K562 (cell line): ENCODE measurements around the gene TRIOBP. TPM values are rescaled to one million over a fixed set of nuclear protein-coding genes. Genes with fewer than 3 reads are reported as not detected.

ENCODE experiments used
- ATAC-seq: fragments of 200-7000 bp; cut with Tn5 transposase; 3 replicates; pipeline ENCODE4 v1.9.1; 2020; ENCODE audit warnings: moderate library complexity
- BruUV-seq: library from RNA; stranded (reverse); fragments of 400-500 nt; replicated peaks from 2 replicates; lab custom pipeline; 2021; lab: Mats Ljungman, UMichigan
- CTCF ChIA-PET: fragments of 300-600 bp; formaldehyde crosslinking; extraction: SDS; loops from one replicate; lab custom pipeline; 2021; ENCODE audit warnings: low intra/inter-chr PET ratio; lab: Yijun Ruan, JAX
- POLR2A ChIA-PET: fragments of 300-600, 350-650 bp; sonication (Branson Sonifier 250); formaldehyde crosslinking; extraction: SDS; loops from one replicate; lab custom pipeline; 2021; ENCODE audit warnings: antibody characterized with exemption, inconsistent platforms; lab: Yijun Ruan, JAX
- DNase-seq, 4 experiments: peaks; one replicate each; pipeline versions ENCODE4 v3.0.0 to v3.0.0-alpha.2; 2011 to 2018; ENCODE audit warnings: low spot score in 3 of 4, mixed read lengths in 3 of 4; ENCODE audit errors: extremely low read depth in 1 of 4
- FAIRE-seq: peaks from 2 replicates; lab custom pipeline; 2011; peaks lifted over from hg19 to GRCh38; lab: Jason Lieb, UNC
- H2AFZ ChIP-seq: 2 replicates; pipeline ENCODE4 v1.6.0; 2011; ENCODE audit warnings: low read depth, low read length, control low read depth, inconsistent platforms
- H3K27ac ChIP-seq: fragments of 200-600 bp; 3 replicates; pipeline ENCODE4 v1.8.0; 2011; ENCODE audit warnings: low read depth, mild to moderate bottlenecking, control low read depth, inconsistent platforms, low read length, moderate library complexity, mixed read lengths; ENCODE audit errors: extremely low read depth
- H3K27me3 ChIP-seq, 2 experiments: fragments of 300-600 bp in 1 of 2; 2 replicates in 1 of 2; 3 replicates in 1 of 2; pipeline versions ENCODE4 v1.6.0 to v1.8.0; 2011; ENCODE audit warnings: inconsistent platforms in 2 of 2, low read length in 2 of 2, mild to moderate bottlenecking in 1 of 2, mixed read lengths in 1 of 2, moderate library complexity in 1 of 2; ENCODE audit not compliant: control insufficient read depth in 2 of 2, insufficient read depth in 2 of 2
- H3K36me3 ChIP-seq: fragments of 300-600 bp; 3 replicates; pipeline ENCODE4 v1.8.0; 2011; ENCODE audit warnings: mild to moderate bottlenecking, low read length, inconsistent platforms; ENCODE audit not compliant: control insufficient read depth, insufficient read depth
- H3K4me1 ChIP-seq, 2 experiments: fragments of 200-600 bp in 1 of 2; replicated peaks in 1 of 2; 2 replicates in 1 of 2; 3 replicates in 1 of 2; pipeline versions ENCODE4 v1.5.1 to v1.8.0; 2011; ENCODE audit warnings: inconsistent platforms in 2 of 2, low read length in 2 of 2, mild to moderate bottlenecking in 1 of 2, mixed read lengths in 1 of 2, moderate library complexity in 1 of 2; ENCODE audit not compliant: control insufficient read depth in 2 of 2, insufficient read depth in 2 of 2
- H3K4me2 ChIP-seq: 2 replicates; pipeline ENCODE4 v1.6.1; 2011; ENCODE audit warnings: low read length, control low read depth, inconsistent platforms, mixed read lengths; ENCODE audit not compliant: insufficient read depth
- H3K4me3 ChIP-seq: fragments of 200-600 bp; sonication (generic), shearing (Covaris generic); 2 replicates; pipeline ENCODE4 v1.5.1; 2016; ENCODE audit warnings: control low read depth, inconsistent platforms
- H3K79me2 ChIP-seq: fragments of 200-600 bp; 3 replicates; pipeline ENCODE4 v1.8.0; 2011; ENCODE audit warnings: low read length, inconsistent platforms; ENCODE audit not compliant: control insufficient read depth, insufficient read depth
- H3K9ac ChIP-seq, 2 experiments: 2 replicates each; pipeline versions ENCODE4 v1.6.0 to v1.6.1; 2011; ENCODE audit warnings: low read depth in 2 of 2, low read length in 2 of 2, control low read depth in 1 of 2, inconsistent platforms in 1 of 2, mild to moderate bottlenecking in 1 of 2, mixed read lengths in 1 of 2; ENCODE audit not compliant: insufficient read depth in 1 of 2
- H3K9me1 ChIP-seq: one replicate; pipeline ENCODE4 v1.6.0; 2011; ENCODE audit warnings: inconsistent platforms, mild to moderate bottlenecking, low read length, moderate library complexity; ENCODE audit not compliant: control insufficient read depth, insufficient read depth
- H3K9me3 ChIP-seq: replicated peaks from 2 replicates; pipeline ENCODE4 v1.5.1; 2011; ENCODE audit warnings: low read depth, low read length, inconsistent platforms; ENCODE audit not compliant: control insufficient read depth, insufficient read depth
- H4K20me1 ChIP-seq: replicated peaks from 2 replicates; pipeline ENCODE4 v1.6.1; 2011; ENCODE audit warnings: low read length, inconsistent platforms, mixed read lengths; ENCODE audit not compliant: control insufficient read depth, insufficient read depth
- BHLHE40 ChIP-seq: IDR thresholded peaks from 2 replicates; pipeline ENCODE4 v1.6.1; 2011; ENCODE audit warnings: low read length, improper control_type of control experiment
- FOXK1 ChIP-seq: sonication (generic); formaldehyde crosslinking; IDR thresholded peaks from 2 replicates; pipeline ENCODE4 v1.8.0; 2022; ENCODE audit warnings: missing genetic modification reagents, mild to moderate bottlenecking, borderline replicate concordance
- HDAC8 ChIP-seq: fragments of 450-650 bp; IDR thresholded peaks from 2 replicates; pipeline ENCODE4 v1.6.1; 2016; ENCODE audit warnings: mild to moderate bottlenecking, missing genetic modification characterization, moderate library complexity, missing compliant biosample characterization
- MEF2D ChIP-seq: conservative IDR thresholded peaks from 2 replicates; pipeline ENCODE4 v1.6.1; 2016; ENCODE audit warnings: low read depth, missing genetic modification characterization, missing compliant biosample characterization
- RB1 ChIP-seq: fragments of 450-650 bp; IDR thresholded peaks from 2 replicates; pipeline ENCODE4 v1.6.1; 2017; ENCODE audit warnings: low read depth, mild to moderate bottlenecking
- SMARCC2 ChIP-seq: fragments of 450-650 bp; IDR thresholded peaks from 2 replicates; pipeline ENCODE4 v1.6.1; 2017; ENCODE audit warnings: antibody characterized with exemption, moderate library complexity, mild to moderate bottlenecking, low read depth
- USF2 ChIP-seq: sonication (generic); formaldehyde crosslinking; IDR thresholded peaks from 2 replicates; pipeline ENCODE4 v1.5.0; 2020; ENCODE audit warnings: missing genetic modification reagents
- ZBTB7A ChIP-seq: IDR thresholded peaks from 2 replicates; pipeline ENCODE4 v1.6.1; 2011; ENCODE audit warnings: low read depth, mild to moderate bottlenecking, low read length, moderate library complexity, borderline replicate concordance; ENCODE audit not compliant: control insufficient read depth
- ZNF436 ChIP-seq: fragments of 250-450, 450-650 bp; sonication (Bioruptor Pico); formaldehyde crosslinking; IDR thresholded peaks from 2 replicates; pipeline ENCODE4 v1.7.0; 2020; ENCODE audit warnings: mild to moderate bottlenecking
- ZNF583 ChIP-seq: fragments of 250-450 bp; sonication (Bioruptor Pico); IDR thresholded peaks from 2 replicates; pipeline ENCODE4 v1.4.0; 2020
- ZNF764 ChIP-seq: fragments of 250-450 bp; sonication (Bioruptor Pico); IDR thresholded peaks from 2 replicates; pipeline ENCODE4 v1.4.0; 2020; ENCODE audit warnings: low read depth, mild to moderate bottlenecking, moderate library complexity
- ZSCAN29 ChIP-seq: fragments of 450-650 bp; IDR thresholded peaks from 2 replicates; pipeline ENCODE4 v1.6.1; 2017
- WGBS: fragments of 100-300 bp; shearing (Covaris generic); methylation state at CpG from one replicate; pipeline ENCODE4 v1.1.6; 2016; ENCODE audit warnings: low coverage, mixed read lengths; ENCODE audit not compliant: insufficient coverage; ENCODE audit errors: missing lambda C conversion rate; 5-methylcytosine and 5-hydroxymethylcytosine counted together
- in situ Hi-C: fragments of 300-500 bp; cut with MboI; formaldehyde crosslinking; loops from 4 replicates; pipeline ENCODE4 v1.15.0; 2018; ENCODE audit warnings: inconsistent platforms, mixed read lengths
- intact Hi-C: fragments of 100-400 bp; cut with micrococcal nuclease; formaldehyde crosslinking; loops from 2 replicates; pipeline ENCODE4 v1.14.2; 2022
- polyA plus RNA-seq, 8 experiments: library from polyadenylated mRNA; depleted of rRNA in 4 of 8; stranded (reverse) in 5 of 8; unstranded in 3 of 8; fragments of >200 nt; fragmentation: Nextera tagmentation in 2 of 8; fragmentation: Illumina TruSeq in 1 of 8; extraction: Ambion mirVana in 2 of 8; extraction: Trizol in 1 of 8; gene quantifications; 2 replicates each; pipeline versions ENCODE4 v1.2.1 to v1.2.3, GENCODE V29; 2011 to 2014; ENCODE audit warnings: inconsistent platforms in 1 of 8, missing spikeins in 1 of 8
- total RNA-seq, 7 experiments: library from RNA; depleted of rRNA in 6 of 7; stranded (reverse); fragments of >200 nt in 6 of 7; fragmentation: Illumina TruSeq in 2 of 7; extraction: Trizol in 2 of 7; gene quantifications; 2 replicates each; pipeline versions ENCODE4 v1.2.1 to v1.2.3, GENCODE V29; 2011 to 2021; ENCODE audit warnings: low replicate concordance in 1 of 7
- TF ChIP-seq, protein P1 (sequence below): fragments of 250-450 bp; sonication (Bioruptor Pico); IDR thresholded peaks from 2 replicates; pipeline ENCODE4 v1.5.0; 2021; ENCODE audit warnings: mild to moderate bottlenecking, moderate library complexity
- TF ChIP-seq, protein P2 (sequence below), 2 experiments: fragments of 450-650 bp in 1 of 2; IDR thresholded peaks; 2 replicates each; pipeline ENCODE4 v1.6.1; 2011 to 2017; ENCODE audit warnings: low read depth in 2 of 2, antibody characterized with exemption in 1 of 2, borderline replicate concordance in 1 of 2, low read length in 1 of 2, mild to moderate bottlenecking in 1 of 2, mixed read lengths in 1 of 2; ENCODE audit not compliant: control insufficient read depth in 1 of 2
- TF ChIP-seq, protein P3 (sequence below): sonication (generic); formaldehyde crosslinking; IDR thresholded peaks from 2 replicates; pipeline ENCODE4 v1.9.0; 2022; ENCODE audit warnings: mild to moderate bottlenecking, missing genetic modification reagents

The TRIOBP gene
- total and polyA plus RNA-seq, 9 of the 15 experiments (the other 6 are each of a cell fraction or from before 2014, with no cell fraction given): 0.24 to 13.8 (median 5.5) TPM

- H3K79me2 ChIP-seq: no peaks in the 10 kb centered on the region
- in situ Hi-C loops: no loop called here
- no peaks in the 10 kb centered on the region for H3K9me3 ChIP-seq
- intact Hi-C loops: loop anchor here (2.0 kb wide), 1 partner anchor 47 kb away; the partner anchor contains the start of gene EIF3L
- H3K4me1 ChIP-seq: peaks cover 27 to 47% of the 10 kb centered on the region in 2 experiments
- FAIRE-seq: no peak
- peak overlapping the region; percentile 83 for H3K27ac ChIP-seq
- H3K36me3 ChIP-seq: no peaks in the 10 kb centered on the region
- BruUV-seq: no TSS peak
- H3K4me2 ChIP-seq: peak overlapping the region; percentile 73
- no peaks in the 10 kb centered on the region for H3K9me1 ChIP-seq
- H2AFZ ChIP-seq: peak overlapping the region; percentile 91
- peak overlapping the region; percentile 42 for H3K4me3 ChIP-seq
- no peaks in the 10 kb centered on the region for H4K20me1 ChIP-seq
- CTCF ChIA-PET: interaction anchor here (0.8 kb wide), 1 partner anchor 559 kb away, joined by 3 read pairs; no protein-coding TSS in a partner anchor
- no peaks in the 10 kb centered on the region for H3K27me3 ChIP-seq
- peak overlapping the region; percentile 80 to 91; a peak in 3 of 4 replicates for H3K9ac ChIP-seq
- peak in 1 of 4 experiments; percentile 22 for DNase-seq
- POLR2A ChIA-PET: interaction anchor here (0.6 kb wide), 2 partner anchors 185 to 251 kb away, joined by 3 to 4 read pairs; no protein-coding TSS in a partner anchor
- no peak; the same call in 1 of the 3 replicates for ATAC-seq
- WGBS: 5% methylated on average over 11 of the region's 13 CpGs
- TF ChIP-seq HDAC8 (tag) (no peak), MEF2D (tag) (no peak), ZNF764 (no peak), ZNF436 (CRISPR knock-in tag) (no peak), ZNF583 (no peak), RB1 (no peak), USF2 (CRISPR knock-in tag) (peak; percentile 53), ZSCAN29 (no peak), FOXK1 (CRISPR knock-in tag) (no peak), SMARCC2 (no peak), BHLHE40 (peak; percentile 84), ZBTB7A (no peak)
- TF ChIP-seq, protein P1, sequence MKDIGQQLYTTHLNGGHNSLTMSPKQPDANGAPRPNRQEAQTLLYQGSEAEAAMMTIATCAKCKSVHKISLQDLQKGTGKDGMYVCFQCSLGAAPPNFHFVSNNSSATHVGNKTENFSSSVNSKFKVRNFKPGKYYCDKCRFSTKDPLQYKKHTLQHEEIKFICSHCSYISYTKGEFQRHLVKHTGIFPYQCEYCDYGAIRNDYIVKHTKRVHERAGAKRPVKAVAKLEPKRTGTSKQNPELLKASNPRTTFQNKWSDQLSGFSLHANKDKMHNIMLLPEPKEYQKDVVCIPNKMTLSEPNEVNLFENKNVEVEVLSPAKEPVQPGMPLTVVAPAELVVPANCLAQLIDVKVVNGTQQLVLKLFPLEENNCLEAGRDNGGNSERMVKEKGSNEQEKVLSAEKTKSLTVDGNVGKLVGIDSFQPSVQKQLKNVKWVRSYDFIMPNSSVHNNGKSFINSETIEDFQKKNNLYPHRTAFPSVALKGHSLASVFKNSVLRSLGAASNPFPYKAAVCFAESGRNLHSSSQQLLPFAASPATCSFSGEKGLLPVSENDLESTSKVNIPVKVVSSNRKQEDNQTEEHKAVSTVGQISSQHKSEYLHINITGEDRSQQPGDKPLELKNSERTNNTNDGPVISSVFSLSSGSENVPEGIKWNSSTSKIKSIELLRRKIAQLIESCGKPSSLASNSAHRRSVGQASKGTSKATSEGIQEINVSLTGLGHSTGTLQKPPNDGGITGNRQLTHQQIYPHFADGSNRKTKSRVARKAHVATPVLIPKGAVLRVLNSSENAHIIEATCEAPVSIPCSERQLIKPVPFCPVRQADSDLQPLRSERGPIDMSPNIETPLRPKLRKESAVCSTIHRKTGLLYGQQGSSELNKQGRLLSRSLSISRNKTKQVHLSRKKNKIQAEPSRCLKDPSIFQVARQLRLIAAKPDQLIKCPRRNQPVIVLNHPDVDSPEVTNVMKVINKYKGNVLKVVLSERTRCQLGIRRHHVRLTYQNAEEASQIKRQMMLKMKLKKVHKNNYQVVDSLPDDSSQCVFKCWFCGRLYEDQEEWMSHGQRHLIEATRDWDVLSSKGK (CRISPR knock-in tag): no peak
- TF ChIP-seq, protein P2, sequence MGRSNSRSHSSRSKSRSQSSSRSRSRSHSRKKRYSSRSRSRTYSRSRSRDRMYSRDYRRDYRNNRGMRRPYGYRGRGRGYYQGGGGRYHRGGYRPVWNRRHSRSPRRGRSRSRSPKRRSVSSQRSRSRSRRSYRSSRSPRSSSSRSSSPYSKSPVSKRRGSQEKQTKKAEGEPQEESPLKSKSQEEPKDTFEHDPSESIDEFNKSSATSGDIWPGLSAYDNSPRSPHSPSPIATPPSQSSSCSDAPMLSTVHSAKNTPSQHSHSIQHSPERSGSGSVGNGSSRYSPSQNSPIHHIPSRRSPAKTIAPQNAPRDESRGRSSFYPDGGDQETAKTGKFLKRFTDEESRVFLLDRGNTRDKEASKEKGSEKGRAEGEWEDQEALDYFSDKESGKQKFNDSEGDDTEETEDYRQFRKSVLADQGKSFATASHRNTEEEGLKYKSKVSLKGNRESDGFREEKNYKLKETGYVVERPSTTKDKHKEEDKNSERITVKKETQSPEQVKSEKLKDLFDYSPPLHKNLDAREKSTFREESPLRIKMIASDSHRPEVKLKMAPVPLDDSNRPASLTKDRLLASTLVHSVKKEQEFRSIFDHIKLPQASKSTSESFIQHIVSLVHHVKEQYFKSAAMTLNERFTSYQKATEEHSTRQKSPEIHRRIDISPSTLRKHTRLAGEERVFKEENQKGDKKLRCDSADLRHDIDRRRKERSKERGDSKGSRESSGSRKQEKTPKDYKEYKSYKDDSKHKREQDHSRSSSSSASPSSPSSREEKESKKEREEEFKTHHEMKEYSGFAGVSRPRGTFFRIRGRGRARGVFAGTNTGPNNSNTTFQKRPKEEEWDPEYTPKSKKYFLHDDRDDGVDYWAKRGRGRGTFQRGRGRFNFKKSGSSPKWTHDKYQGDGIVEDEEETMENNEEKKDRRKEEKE (IDR thresholded peaks at IDR 0.05; ENCODE audit: borderline replicate concordance in 1 of 2, control insufficient read depth in 1 of 2, low read depth in 2 of 2, low read length in 1 of 2): no peak
- TF ChIP-seq, protein P3, sequence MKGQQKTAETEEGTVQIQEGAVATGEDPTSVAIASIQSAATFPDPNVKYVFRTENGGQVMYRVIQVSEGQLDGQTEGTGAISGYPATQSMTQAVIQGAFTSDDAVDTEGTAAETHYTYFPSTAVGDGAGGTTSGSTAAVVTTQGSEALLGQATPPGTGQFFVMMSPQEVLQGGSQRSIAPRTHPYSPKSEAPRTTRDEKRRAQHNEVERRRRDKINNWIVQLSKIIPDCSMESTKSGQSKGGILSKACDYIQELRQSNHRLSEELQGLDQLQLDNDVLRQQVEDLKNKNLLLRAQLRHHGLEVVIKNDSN (CRISPR knock-in tag): peak; percentile 77
Measured at GRCh38 chr22:37801946-37802309, 105.1 kb downstream of the TRIOBP start.
